GM04504 (cell line): Measurements from ENCODE around the gene SLC13A5.
"Not testable (repeated sequence)": the region's sequence is repeated elsewhere in the genome, so short reads cannot be mapped to it uniquely, and the experiment has no call there.

Experiments
- DNase-seq: peaks from one replicate; pipeline ENCODE4 v3.0.0-alpha.2; 2012; ENCODE audit warnings: low read depth

SLC13A5 gene

DNA sequence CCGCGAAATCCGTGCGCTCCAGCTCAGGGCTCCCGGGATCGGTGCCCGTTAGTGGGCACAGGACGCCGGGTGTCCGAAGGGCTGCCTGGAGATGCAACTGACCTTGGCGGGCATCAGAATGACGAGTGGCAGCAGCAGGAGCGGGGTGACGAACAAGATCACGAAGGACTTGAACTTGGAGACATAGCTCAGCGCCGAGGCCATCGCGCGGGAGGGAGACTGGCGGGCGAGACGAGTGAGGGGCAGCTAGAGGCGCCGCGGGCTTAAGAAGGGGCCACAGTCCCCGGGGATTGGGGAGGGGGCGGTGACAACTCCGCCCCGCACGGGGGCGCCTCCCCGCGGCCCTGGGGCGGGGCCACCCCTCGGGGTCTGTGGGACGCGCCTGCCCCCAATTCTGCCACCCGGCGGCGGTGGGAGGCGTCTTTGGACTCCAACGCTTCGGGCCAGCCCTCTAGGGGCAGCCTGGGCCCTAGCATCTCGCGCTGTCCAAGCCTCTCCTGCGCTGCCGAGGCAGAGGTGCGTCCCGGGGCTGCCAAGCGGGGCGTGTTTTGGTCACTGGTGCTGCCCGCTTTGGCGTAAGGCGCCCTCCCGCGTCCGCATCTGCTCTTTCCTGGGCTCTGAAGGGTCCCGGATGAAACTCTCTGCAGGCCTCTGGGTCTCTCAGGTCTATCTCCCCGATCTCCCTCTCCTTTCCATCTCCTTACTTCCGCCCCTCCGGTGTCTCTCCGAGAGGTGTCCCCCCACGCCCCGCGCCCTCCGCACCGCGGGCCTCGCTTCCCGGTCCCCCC, at the start of gene SLC13A5:
Gene SLC13A5 (minus strand): TSS at position 240 of the 788 bp plus-strand sequence. CDS start 36 bp downstream, at position 204.
- no peak for DNase-seq

DNA sequence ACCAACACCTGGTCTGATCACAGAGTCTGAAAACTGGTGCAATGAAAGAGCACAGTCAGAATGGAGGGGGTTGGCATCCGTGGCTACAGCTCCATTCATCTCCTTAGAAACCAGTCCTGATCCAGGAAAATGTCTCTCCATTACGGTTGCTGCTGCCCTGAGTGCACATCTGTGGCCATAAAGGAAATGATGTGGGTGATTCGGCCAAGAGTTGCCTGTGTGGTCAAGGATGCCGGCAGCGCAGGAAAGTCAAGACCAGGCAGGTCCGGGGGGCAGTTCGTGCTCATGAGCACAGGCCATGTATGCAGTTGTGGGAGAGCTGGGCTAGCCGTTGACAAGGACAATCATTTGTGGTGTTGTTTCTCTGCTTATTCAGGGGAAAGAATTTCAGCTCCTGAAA, 48.6 kb upstream of the SLC13A5 start:
- no peak for DNase-seq

GRCh38 chr17:6757747-6758146, 44.6 kb upstream of the SLC13A5 start:
- no peak for DNase-seq

DNA sequence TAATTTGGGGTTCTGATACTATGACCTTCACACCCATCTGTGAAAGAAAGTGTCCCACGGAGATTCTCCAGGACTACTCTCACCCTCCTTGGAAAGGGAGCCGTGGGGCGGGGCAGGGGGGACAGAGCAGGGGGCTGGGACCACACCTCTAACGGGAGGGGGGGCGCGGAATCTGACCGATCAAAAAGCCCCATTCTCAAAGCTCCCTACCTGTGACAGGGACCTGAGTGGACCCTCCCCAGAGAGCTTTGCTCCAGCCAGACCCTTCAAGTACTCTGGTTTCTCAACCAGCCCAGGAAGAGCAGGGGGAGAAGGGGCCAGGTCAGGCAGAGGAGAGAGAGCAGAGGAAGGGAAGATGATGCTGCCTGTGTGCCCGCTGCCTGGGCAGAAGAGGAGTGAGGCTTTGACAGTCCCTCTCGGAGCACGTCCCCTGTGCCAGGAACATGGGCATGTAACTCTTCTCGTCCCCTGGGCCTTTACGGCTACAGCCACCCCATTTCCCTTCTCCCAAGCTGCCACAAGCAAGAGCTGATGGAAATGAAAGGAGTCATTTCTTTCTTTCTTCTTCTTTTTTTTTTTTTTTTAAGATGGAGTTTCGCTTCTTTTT, 43.4 kb upstream of the SLC13A5 start:
- no peak for DNase-seq

DNA sequence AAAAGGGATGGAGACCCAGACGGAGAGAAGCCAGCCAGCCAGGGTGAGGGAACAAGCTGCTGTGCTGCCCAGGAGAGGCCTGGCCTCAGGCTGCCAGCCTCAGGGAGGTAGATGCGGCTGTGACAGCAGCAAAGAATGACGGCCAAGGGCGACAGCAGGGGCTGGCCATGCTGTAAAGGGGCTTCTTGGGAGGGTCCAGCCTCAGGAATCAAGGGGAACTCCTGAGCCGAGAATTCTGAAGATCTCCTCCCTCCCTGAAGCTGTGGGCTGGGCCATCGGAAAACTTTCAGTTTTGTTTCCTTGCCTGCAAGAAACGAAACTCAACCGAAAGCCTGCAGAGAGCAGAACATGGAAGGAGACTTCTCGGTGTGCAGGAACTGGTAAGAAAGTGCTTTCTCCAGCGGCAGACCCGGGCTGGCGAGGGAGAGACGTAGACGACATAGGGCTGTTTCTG, 42.6 kb upstream of the SLC13A5 start, which contains the start of gene XAF1:
Gene XAF1 (plus strand): TSS at position 316 of the 454 bp plus-strand sequence. CDS start 33 bp downstream, at position 349.
- peak; percentile 40 for DNase-seq

- peak; percentile 50 for DNase-seq
These were observed 42.1 kb upstream of the SLC13A5 start for GRCh38 chr17:6755281-6755680.

- no peak for DNase-seq
These were observed 40.4 kb upstream of the SLC13A5 start for GRCh38 chr17:6753546-6753945.

DNA sequence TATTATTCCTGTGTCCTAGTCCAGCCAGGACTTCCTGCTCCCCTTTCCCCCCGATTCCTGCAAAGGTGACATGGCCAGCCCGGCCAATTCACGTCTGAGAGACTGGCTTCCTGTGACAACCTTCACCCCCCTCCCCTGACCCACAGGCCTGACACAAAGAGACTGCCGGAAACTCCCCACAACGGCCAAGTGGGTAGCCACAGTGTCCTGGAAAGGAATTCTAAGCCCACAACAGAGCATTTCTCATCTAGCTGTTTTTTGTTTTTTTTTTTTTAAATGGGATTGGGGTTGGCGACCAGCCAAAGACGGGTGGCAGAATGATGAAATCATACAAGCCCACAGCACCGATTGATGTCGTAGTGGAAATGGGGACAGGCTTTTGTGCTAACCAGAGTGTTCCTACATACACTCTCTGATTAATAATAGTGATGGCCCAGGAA, 39.9 kb upstream of the SLC13A5 start:
- peak; percentile 70 for DNase-seq

GRCh38 chr17:6752068-6752909, 39.1 kb upstream of the SLC13A5 start:
- peak; percentile 100 for DNase-seq

- DNase-seq, result no peak
These were observed 36.4 kb upstream of the SLC13A5 start for GRCh38 chr17:6749519-6749918.

GRCh38 chr17:6748617-6749016, 35.4 kb upstream of the SLC13A5 start:
- DNase-seq, result no peak

- not testable (repeated sequence) for DNase-seq
These were observed 33.5 kb upstream of the SLC13A5 start for GRCh38 chr17:6746665-6747064.

GRCh38 chr17:6729531-6729930, 16.4 kb upstream of the SLC13A5 start:
- DNase-seq, result no peak

DNA sequence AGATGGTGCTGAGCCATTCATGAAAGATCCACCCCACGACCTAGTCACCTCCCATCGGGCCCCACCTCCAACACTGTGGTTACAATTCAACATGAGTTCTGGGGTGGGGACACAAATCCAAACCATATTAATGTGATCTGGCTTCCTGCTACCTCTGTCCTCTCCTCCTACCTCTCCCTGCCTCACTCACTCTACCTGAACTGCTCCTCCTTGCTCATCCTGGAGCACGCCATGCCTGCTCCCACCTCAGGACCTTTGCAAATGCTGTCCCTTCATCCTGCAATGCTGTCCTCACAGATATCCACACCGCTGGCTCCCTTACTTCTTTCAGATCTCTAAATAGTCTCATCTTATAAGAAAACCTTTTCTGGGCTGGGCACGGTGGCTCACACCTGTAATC, 10.8 kb upstream of the SLC13A5 start:
- DNase-seq, result no peak

DNA sequence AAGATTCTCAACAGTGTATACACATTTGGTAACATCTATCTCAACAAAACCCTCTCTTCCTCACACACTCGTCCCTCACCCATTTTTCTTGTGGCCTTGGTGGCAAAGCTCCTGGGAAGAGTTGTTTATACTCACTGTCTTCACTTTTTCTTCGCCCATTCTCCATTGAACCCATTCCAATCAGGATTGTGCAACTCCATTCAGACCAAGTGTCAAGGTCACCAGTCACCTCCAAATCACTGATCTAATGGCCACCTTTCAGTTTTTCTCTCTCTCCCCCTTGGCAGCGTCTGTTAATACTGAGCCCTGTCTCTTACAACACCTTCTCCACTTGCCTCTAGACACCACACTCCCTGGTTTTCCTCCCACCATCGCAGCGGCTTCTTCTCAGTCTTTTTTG, 8.6 kb upstream of the SLC13A5 start:
- no peak for DNase-seq

DNA sequence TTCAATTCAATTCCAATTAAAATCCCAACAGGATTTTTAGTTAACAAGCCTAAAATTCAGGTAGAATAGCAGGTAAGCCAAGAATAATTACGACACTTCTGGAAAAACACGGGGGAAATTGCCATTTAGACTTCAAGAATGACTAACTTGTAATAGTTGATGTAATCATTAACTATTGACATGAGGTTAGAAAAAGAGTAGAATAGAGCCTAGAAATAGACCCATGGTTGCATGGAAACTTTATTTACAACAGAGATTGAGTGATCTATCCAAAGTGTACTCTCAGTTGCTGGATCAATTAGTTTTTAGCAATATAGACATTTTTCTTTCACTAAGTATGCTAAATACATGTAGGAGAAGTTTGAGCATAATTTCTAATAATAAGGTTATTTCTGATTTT, 3.6 kb upstream of the SLC13A5 start:
- DNase-seq, result no peak

DNA sequence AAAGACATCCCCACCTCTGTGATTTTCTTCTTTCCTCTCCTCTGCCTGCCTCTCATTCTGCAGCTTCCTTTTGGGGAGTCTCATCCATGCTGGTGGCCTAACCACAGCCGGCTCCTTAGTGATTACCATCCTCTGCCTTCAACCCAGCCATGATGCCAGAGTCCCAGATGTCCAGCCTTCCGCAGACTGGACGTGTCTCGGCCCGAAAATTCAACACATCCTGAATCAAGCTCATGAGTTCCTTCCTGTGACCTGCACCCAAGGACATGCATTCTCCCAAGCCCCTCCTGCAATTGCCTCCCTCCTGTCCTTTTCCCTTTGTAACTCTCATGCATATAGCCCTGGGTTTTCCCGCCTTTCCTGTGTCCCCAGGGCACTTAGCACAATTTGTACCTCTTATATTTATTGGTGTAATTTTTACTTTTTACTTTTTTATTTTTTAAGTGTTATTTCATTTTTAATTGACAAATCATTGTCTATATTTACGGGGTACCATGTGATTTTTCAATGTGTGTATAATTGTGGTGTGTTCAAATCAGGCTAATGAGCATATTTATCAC, 1.2 kb upstream of the SLC13A5 start:
- DNase-seq, result no peak

GRCh38 chr17:6713918-6714271, 726 bp upstream of the SLC13A5 start:
- no peak for DNase-seq

DNA sequence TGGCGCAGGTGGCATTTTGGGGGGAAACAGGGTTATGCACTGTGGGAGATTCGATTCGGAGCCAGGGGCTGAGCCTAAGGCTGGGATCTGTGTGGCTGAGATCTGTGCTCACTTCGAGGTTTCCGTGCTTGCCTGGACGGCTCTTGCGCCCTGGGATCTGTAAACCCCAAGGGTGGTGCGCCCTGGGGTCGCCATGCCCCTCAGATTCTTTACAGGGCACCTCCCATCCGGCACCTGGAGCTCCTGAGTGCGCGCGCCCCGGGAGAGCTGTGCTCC, 377 bp downstream of the SLC13A5 start:
- DNase-seq, result no peak

DNA sequence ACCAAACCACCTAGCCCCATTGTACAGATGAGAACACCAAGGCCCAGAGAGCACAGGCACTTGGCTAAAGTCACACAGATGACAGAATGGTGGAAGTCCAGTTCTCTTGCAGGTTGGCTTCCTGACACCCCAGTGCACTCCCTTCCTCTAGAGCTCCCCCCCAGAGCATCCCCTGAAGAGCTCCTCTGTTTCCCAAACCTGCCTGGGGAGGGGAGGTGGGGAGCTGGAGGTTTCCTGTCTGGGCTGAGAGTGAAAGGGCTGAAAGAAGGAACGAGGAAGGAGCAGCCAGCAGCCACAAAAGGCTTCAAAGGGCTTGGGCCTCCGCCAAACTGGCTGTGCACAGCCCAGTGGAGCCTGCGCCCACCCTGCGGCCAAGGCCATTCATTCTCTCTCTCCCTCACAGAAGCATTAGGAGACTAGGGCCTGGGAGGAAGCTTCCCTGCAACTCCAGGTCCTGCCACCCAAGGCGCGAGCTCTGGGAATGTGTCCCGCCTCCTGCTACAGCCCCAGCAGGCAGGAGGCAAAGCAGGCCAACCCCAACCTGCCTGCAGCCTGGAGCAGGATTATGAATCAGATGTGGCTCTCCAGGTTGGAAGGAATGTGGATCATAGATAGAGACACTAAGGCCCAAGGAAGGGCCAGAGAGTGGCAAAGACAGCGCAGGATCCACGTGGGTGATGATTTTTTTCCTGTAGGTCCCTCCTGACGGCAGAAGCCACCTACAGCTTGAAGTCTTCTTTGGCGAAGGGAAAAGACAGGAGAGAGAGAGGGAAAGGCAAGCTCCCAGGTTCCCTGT, 913 bp downstream of the SLC13A5 start:
- DNase-seq, result no peak

GRCh38 chr17:6711681-6712057, 1.5 kb downstream of the SLC13A5 start:
- DNase-seq, result no peak
